Measurements from ENCODE around the gene GCNT1. TPM values are rescaled to one million over a fixed set of nuclear protein-coding genes. Genes with fewer than 3 reads are reported as not detected.
"Not testable (repeated sequence)": the region's sequence is repeated elsewhere in the genome, so short reads cannot be mapped to it uniquely, and the experiment has no call there.

Gene GCNT1
- total RNA-seq, 2 experiments from 2014 or later, result 0.36 to 0.53 TPM

- Mint-ChIP-seq H3K4me3 (no peak overlapping the region), H3K4me1 (ENCODE audit: low read depth) (peaks cover 5% of the 10 kb centered on the region), H3K27ac (no peak overlapping the region), H3K27me3 (no peaks in the 10 kb centered on the region), H3K9me3 (no peaks in the 10 kb centered on the region), H3K36me3 (ENCODE audit: low read depth) (no peaks in the 10 kb centered on the region)
- ChIA-PET CTCF (no interaction called here), POLR2A (no interaction called here)
- H3K27ac ChIP-seq (ENCODE audit: low read depth in 1 of 2, low read length in 2 of 2), result no peak overlapping the region
- H3K36me3 ChIP-seq (ENCODE audit: insufficient read depth, low read length), result no peaks in the 10 kb centered on the region
- TF ChIP-seq, protein P1, sequence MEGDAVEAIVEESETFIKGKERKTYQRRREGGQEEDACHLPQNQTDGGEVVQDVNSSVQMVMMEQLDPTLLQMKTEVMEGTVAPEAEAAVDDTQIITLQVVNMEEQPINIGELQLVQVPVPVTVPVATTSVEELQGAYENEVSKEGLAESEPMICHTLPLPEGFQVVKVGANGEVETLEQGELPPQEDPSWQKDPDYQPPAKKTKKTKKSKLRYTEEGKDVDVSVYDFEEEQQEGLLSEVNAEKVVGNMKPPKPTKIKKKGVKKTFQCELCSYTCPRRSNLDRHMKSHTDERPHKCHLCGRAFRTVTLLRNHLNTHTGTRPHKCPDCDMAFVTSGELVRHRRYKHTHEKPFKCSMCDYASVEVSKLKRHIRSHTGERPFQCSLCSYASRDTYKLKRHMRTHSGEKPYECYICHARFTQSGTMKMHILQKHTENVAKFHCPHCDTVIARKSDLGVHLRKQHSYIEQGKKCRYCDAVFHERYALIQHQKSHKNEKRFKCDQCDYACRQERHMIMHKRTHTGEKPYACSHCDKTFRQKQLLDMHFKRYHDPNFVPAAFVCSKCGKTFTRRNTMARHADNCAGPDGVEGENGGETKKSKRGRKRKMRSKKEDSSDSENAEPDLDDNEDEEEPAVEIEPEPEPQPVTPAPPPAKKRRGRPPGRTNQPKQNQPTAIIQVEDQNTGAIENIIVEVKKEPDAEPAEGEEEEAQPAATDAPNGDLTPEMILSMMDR (IDR thresholded peaks at IDR 0.05), result no peak
- ATAC-seq (ENCODE audit: poor library complexity) (no peak), DNase-seq (no peak)
- no peak overlapping the region for H3K4me3 ChIP-seq (ENCODE audit: low read length)
- intact Hi-C loops (cut with DNase I, micrococcal nuclease), result no loop called here
- peaks cover 7% of the 10 kb centered on the region for H3K4me1 ChIP-seq (ENCODE audit: insufficient read depth, low read length)
- no peaks in the 10 kb centered on the region for H3K27me3 ChIP-seq (ENCODE audit: control insufficient read depth in 1 of 2, insufficient read depth in 2 of 2, low read length in 2 of 2)
- no peaks in the 10 kb centered on the region for H3K9me3 ChIP-seq (ENCODE audit: control insufficient read depth in 1 of 2, insufficient read depth in 1 of 2, low read length in 2 of 2)
Measured at GRCh38 chr9:76486151-76486550, 27.2 kb downstream of the GCNT1 start.

- CTCF ChIA-PET, result no interaction called here
- no peaks in the 10 kb centered on the region for H3K27me3 ChIP-seq (ENCODE audit: control insufficient read depth in 1 of 2, insufficient read depth in 2 of 2, low read length in 2 of 2)
Measured at GRCh38 chr9:76490249-76490990, 31.4 kb downstream of the GCNT1 start.

DNA sequence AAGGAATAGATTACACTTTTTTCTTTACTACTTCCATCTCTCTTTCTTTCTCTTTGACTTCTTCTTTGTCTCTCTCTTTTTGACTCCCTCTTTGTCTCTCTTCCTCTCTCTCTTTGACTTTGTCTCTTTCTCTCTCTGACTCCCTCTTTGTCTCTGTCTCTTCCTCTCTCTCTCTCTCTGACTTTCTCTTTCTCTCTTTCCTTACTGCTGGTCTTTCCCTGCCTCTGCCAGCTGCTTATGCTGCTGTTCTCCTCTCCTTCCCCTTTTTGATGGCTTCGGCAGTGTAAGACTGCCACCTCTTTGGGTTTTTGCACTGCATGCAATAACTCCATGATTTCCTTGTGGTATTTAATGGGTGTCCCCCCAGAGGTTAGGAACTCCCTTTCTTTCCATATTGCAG is 32.1 kb downstream of the GCNT1 start:
- H3K27ac ChIP-seq (ENCODE audit: low read depth in 1 of 2, low read length in 2 of 2); H3K4me3 Mint-ChIP-seq; H3K27me3 Mint-ChIP-seq; H3K4me3 ChIP-seq (ENCODE audit: low read length); ATAC-seq (ENCODE audit: poor library complexity); H3K27ac Mint-ChIP-seq; intact Hi-C loops (cut with DNase I, micrococcal nuclease); H3K9me3 ChIP-seq (ENCODE audit: control insufficient read depth in 1 of 2, insufficient read depth in 1 of 2, low read length in 2 of 2); H3K36me3 ChIP-seq (ENCODE audit: insufficient read depth, low read length); CTCF ChIA-PET; H3K27me3 ChIP-seq (ENCODE audit: control insufficient read depth in 1 of 2, insufficient read depth in 2 of 2, low read length in 2 of 2); H3K4me1 ChIP-seq (ENCODE audit: insufficient read depth, low read length); POLR2A ChIA-PET; H3K4me1 Mint-ChIP-seq (ENCODE audit: low read depth); H3K9me3 Mint-ChIP-seq; DNase-seq; H3K36me3 Mint-ChIP-seq (ENCODE audit: low read depth): not testable (repeated sequence)

More at GRCh38 chr9:76490249-76490990, 31.4 kb downstream of the GCNT1 start:
- intact Hi-C loops (cut with DNase I, micrococcal nuclease), result no loop called here
- Mint-ChIP-seq H3K4me3 (no peak overlapping the region), H3K36me3 (ENCODE audit: low read depth) (no peaks in the 10 kb centered on the region), H3K27ac (no peak overlapping the region), H3K27me3 (no peaks in the 10 kb centered on the region), H3K9me3 (peaks cover 1% of the 10 kb centered on the region), H3K4me1 (ENCODE audit: low read depth) (peaks cover 5% of the 10 kb centered on the region)
- TF ChIP-seq, protein P1 (IDR thresholded peaks at IDR 0.05), result no peak
- peaks cover 7% of the 10 kb centered on the region for H3K4me1 ChIP-seq (ENCODE audit: insufficient read depth, low read length)
- POLR2A ChIA-PET, result no interaction called here
- DNase-seq, result no peak
- ATAC-seq (ENCODE audit: poor library complexity), result no peak
- no peaks in the 10 kb centered on the region for H3K9me3 ChIP-seq (ENCODE audit: control insufficient read depth in 1 of 2, insufficient read depth in 1 of 2, low read length in 2 of 2)
- no peak overlapping the region for H3K27ac ChIP-seq (ENCODE audit: low read depth in 1 of 2, low read length in 2 of 2)
- no peaks in the 10 kb centered on the region for H3K36me3 ChIP-seq (ENCODE audit: insufficient read depth, low read length)
- H3K4me3 ChIP-seq (ENCODE audit: low read length), result no peak overlapping the region

- POLR2A ChIA-PET; H3K4me3 ChIP-seq (ENCODE audit: low read length); H3K27ac Mint-ChIP-seq; H3K4me3 Mint-ChIP-seq; CTCF ChIA-PET; H3K27me3 ChIP-seq (ENCODE audit: control insufficient read depth in 1 of 2, insufficient read depth in 2 of 2, low read length in 2 of 2); ATAC-seq (ENCODE audit: poor library complexity); H3K9me3 Mint-ChIP-seq; intact Hi-C loops (cut with DNase I, micrococcal nuclease); H3K36me3 ChIP-seq (ENCODE audit: insufficient read depth, low read length); H3K27ac ChIP-seq (ENCODE audit: low read depth in 1 of 2, low read length in 2 of 2); H3K9me3 ChIP-seq (ENCODE audit: control insufficient read depth in 1 of 2, insufficient read depth in 1 of 2, low read length in 2 of 2); H3K27me3 Mint-ChIP-seq; H3K4me1 Mint-ChIP-seq (ENCODE audit: low read depth); H3K4me1 ChIP-seq (ENCODE audit: insufficient read depth, low read length); H3K36me3 Mint-ChIP-seq (ENCODE audit: low read depth); DNase-seq: not testable (repeated sequence)
Measured at GRCh38 chr9:76493496-76493895, 34.5 kb downstream of the GCNT1 start.

All from CD4-positive, alpha-beta T cell (primary cell).